Upper lobe of left lung (tissue), 4 donors: ENCODE data around the gene C6orf141.

ENCODE experiments used
- CTCF ChIP-seq, 6 experiments: fragments of 450-650 bp in 4 of 6; fragments of 200-600 bp in 2 of 6; sonication (generic) in 2 of 6; IDR thresholded peaks; one replicate each; pipeline ENCODE4 v1.5.1; 2016 to 2019; ENCODE audit warnings: antibody characterized with exemption in 6 of 6
- POLR2A ChIP-seq, 4 donors: fragments of 450-650 bp; IDR thresholded peaks; one replicate each; pipeline ENCODE4 v1.5.1; 2016 to 2017; ENCODE audit warnings: antibody characterized with exemption in 4 of 4, mild to moderate bottlenecking in 2 of 4

DNA sequence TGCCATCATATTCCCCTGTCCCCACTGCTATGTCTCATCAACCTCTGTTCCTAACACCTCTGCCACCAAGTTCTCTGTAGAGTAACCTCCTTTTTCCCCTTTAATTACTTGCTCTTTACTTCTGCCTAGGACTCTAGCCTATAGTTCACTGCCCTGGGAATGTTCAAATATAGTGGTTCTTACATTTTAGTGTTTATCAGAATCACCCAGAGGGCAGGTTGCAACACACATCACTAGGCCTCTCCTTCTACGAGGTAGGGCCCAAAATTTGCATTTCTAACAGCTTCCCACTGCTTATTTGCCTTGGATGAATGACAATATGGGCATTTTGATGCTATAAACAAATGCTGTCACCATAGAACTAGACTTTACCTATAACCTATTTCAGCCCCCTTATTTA lies 23.1 kb upstream of the C6orf141 start:
- no peak for TF ChIP-seq CTCF (IDR thresholded peaks at IDR 0.05)
- no peak for TF ChIP-seq POLR2A (IDR thresholded peaks at IDR 0.05)
